DOHH2 (cell line): Measurements from ENCODE around the gene PAPPA.

Experiments
- H3F3A ChIP-seq: fragments of 200-600 bp; sonication (generic), shearing (Covaris generic); 2 replicates; pipeline ENCODE4 v1.6.0; 2016; ENCODE audit warnings: antibody characterized with exemption, mild to moderate bottlenecking; ENCODE audit not compliant: control insufficient read depth, insufficient read depth
- H3K27ac ChIP-seq: fragments of 200-600 bp; sonication (generic); 2 replicates; pipeline ENCODE4 v1.5.1; 2014; ENCODE audit warnings: low read depth, mild to moderate bottlenecking, low read length, moderate library complexity
- H3K27me3 ChIP-seq: fragments of 200-600 bp; sonication (generic); 2 replicates; pipeline ENCODE4 v1.6.1; 2014; ENCODE audit warnings: mild to moderate bottlenecking, low read length, mixed read lengths; ENCODE audit not compliant: control insufficient read depth
- H3K36me3 ChIP-seq: fragments of 200-600 bp; sonication (generic); 2 replicates; pipeline ENCODE4 v1.6.1; 2014; ENCODE audit warnings: mild to moderate bottlenecking, low read length, moderate library complexity, mixed read lengths; ENCODE audit not compliant: control insufficient read depth
- H3K4me1 ChIP-seq: fragments of 200-600 bp; sonication (generic); 2 replicates; pipeline ENCODE4 v1.6.1; 2014; ENCODE audit warnings: mild to moderate bottlenecking, low read length, mixed read lengths; ENCODE audit not compliant: control insufficient read depth
- H3K4me2 ChIP-seq: fragments of 200-600 bp; sonication (generic); 2 replicates; pipeline ENCODE4 v1.6.0; 2014; ENCODE audit warnings: mild to moderate bottlenecking, low read length, moderate library complexity
- H3K4me3 ChIP-seq: fragments of 200-600 bp; sonication (generic); 2 replicates; pipeline ENCODE4 v1.5.1; 2014; ENCODE audit warnings: mild to moderate bottlenecking, low read length, mixed read lengths
- H3K79me2 ChIP-seq: fragments of 200-600 bp; sonication (generic); 2 replicates; pipeline ENCODE4 v1.6.1; 2014; ENCODE audit warnings: mild to moderate bottlenecking, low read length, mixed read lengths; ENCODE audit not compliant: control insufficient read depth
- H3K9me2 ChIP-seq: fragments of 200-600 bp; sonication (generic); replicated peaks from 2 replicates; pipeline ENCODE4 v1.6.1; 2014; ENCODE audit warnings: mild to moderate bottlenecking, low read length, mixed read lengths; ENCODE audit not compliant: control insufficient read depth
- H3K9me3 ChIP-seq: fragments of 200-600 bp; sonication (generic); 2 replicates; pipeline ENCODE4 v1.6.1; 2014; ENCODE audit warnings: antibody characterized with exemption, low read length, mixed read lengths; ENCODE audit not compliant: control insufficient read depth, insufficient read depth
- H4K20me1 ChIP-seq: fragments of 200-600 bp; sonication (generic); 2 replicates; pipeline ENCODE4 v1.6.0; 2014; ENCODE audit warnings: low read depth, mild to moderate bottlenecking, antibody characterized with exemption, low read length, moderate library complexity; ENCODE audit not compliant: control insufficient read depth, insufficient read depth
- EZH2phosphoT487 ChIP-seq: fragments of 200-600 bp; sonication (generic); IDR thresholded peaks from 2 replicates; pipeline ENCODE4 v1.6.1; 2017; ENCODE audit warnings: borderline replicate concordance, mild to moderate bottlenecking, antibody characterized with exemption, low read length, moderate library complexity, mixed read lengths
- TF ChIP-seq, protein P1 (sequence below): fragments of 200-600 bp; sonication (generic); IDR thresholded peaks from one replicate; pipeline ENCODE4 v1.5.1; 2014; ENCODE audit warnings: antibody characterized with exemption, mild to moderate bottlenecking, low read depth, low read length; ENCODE audit not compliant: poor library complexity, severe bottlenecking

PAPPA gene

DNA sequence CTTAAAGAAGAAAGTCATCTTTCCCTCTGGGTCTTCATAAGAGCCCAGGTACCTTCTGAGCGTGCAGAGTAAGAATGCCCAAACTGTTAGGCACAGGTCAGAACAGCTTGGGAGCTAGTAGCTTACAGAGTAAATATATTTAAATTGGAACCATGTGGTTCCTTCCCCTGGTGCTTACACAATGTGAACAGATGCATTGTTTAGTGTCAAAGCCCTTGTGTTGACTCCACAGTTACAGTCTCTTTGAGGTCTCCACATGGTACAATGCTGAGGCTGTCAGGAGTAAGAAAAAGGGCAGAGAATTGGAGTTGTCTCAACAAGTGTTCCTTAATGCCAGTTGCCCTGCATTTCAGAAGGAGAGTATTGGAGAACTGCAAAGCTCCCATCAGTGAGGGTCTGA, 188.5 kb downstream of the PAPPA start:
- Histone ChIP-seq H3F3A (no peaks in the 10 kb centered on the region), H3K9me2 (no peaks in the 10 kb centered on the region), H3K4me2 (no peak overlapping the region), H3K36me3 (no peaks in the 10 kb centered on the region), H3K27me3 (peaks cover 2% of the 10 kb centered on the region; the same call in 1 of the 2 replicates), H4K20me1 (no peaks in the 10 kb centered on the region), H3K79me2 (no peaks in the 10 kb centered on the region), H3K4me3 (no peak overlapping the region), H3K27ac (no peak overlapping the region), H3K4me1 (no peaks in the 10 kb centered on the region), H3K9me3 (no peaks in the 10 kb centered on the region)
- TF ChIP-seq, protein P1, sequence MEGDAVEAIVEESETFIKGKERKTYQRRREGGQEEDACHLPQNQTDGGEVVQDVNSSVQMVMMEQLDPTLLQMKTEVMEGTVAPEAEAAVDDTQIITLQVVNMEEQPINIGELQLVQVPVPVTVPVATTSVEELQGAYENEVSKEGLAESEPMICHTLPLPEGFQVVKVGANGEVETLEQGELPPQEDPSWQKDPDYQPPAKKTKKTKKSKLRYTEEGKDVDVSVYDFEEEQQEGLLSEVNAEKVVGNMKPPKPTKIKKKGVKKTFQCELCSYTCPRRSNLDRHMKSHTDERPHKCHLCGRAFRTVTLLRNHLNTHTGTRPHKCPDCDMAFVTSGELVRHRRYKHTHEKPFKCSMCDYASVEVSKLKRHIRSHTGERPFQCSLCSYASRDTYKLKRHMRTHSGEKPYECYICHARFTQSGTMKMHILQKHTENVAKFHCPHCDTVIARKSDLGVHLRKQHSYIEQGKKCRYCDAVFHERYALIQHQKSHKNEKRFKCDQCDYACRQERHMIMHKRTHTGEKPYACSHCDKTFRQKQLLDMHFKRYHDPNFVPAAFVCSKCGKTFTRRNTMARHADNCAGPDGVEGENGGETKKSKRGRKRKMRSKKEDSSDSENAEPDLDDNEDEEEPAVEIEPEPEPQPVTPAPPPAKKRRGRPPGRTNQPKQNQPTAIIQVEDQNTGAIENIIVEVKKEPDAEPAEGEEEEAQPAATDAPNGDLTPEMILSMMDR = no peak
- no peak for TF ChIP-seq EZH2phosphoT487

DNA sequence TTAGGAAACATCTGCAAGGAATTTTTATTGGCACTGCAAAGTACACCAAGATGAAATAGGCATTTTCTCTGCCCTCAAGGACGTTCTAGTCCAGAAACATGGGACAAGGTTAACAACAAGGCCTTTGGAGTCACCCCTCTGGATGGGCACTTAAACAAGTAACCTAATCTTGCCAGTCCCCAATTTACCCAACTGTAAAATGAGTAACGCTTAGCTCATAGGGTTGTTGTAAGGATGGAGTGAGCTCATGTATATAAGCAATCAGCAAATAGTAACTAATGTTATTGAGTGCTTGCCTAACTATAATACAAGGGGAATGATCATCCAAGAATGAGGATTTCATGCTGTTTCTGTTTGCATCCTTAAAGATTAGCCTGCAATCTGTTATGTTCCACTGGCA, 189.3 kb downstream of the PAPPA start:
- Histone ChIP-seq H3K4me2 (no peak overlapping the region), H3K79me2 (no peaks in the 10 kb centered on the region), H3K27ac (no peak overlapping the region), H3F3A (no peaks in the 10 kb centered on the region), H3K4me1 (no peaks in the 10 kb centered on the region), H3K9me2 (no peaks in the 10 kb centered on the region), H3K27me3 (peaks cover 2% of the 10 kb centered on the region; the same call in 1 of the 2 replicates), H3K9me3 (no peaks in the 10 kb centered on the region), H4K20me1 (no peaks in the 10 kb centered on the region), H3K36me3 (no peaks in the 10 kb centered on the region), H3K4me3 (no peak overlapping the region)
- TF ChIP-seq, protein P1 = no peak
- TF ChIP-seq EZH2phosphoT487 = no peak

DNA sequence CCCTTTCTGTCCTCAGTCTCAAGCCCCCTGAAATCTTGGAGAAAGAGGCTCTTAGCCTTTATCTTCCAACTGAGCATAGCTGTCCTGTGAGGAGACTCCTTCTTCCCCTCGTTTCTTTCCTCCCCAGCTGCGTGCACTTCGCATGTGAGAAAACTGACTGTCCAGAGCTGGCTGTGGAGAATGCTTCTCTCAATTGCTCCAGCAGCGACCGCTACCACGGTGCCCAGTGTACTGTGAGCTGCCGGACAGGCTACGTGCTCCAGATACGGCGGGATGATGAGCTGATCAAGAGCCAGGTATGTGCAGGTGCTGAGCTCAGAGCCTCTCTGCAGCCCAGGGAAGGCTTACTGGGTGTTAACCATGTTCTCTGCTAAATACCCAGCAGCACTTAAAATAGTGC, 190.8 kb downstream of the PAPPA start:
- H3K27me3 ChIP-seq = no peaks in the 10 kb centered on the region
- no peak overlapping the region for H3K27ac ChIP-seq
- H3K9me3 ChIP-seq = no peaks in the 10 kb centered on the region
- no peaks in the 10 kb centered on the region for H3K79me2 ChIP-seq
- no peaks in the 10 kb centered on the region for H3K4me1 ChIP-seq
- no peak overlapping the region for H3K4me3 ChIP-seq
- H3F3A ChIP-seq = no peaks in the 10 kb centered on the region
- TF ChIP-seq EZH2phosphoT487 = no peak
- TF ChIP-seq, protein P1 = no peak
- no peak overlapping the region for H3K4me2 ChIP-seq
- no peaks in the 10 kb centered on the region for H3K36me3 ChIP-seq
- H3K9me2 ChIP-seq = no peaks in the 10 kb centered on the region
- no peaks in the 10 kb centered on the region for H4K20me1 ChIP-seq

DNA sequence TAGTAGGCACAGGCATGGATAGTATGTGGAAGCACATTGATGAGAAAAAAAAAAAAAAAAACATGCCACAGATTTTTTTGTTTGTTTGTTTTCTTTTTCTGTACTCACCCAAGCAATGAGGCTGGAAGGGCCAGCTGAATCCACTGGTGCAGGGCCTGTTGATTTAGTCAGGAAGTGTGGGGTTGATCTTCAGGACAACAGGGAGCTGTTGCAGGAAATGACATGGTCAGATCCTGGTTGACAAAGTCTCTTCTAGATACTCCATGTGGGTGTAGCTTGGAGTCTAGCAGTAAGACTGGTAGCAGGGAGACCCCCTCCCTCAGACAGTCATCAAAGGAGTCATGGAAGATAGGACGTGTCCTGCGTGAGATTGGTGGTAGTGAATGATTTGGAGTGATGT, 191.8 kb downstream of the PAPPA start:
- Histone ChIP-seq H3K27me3 (no peaks in the 10 kb centered on the region), H3F3A (no peaks in the 10 kb centered on the region), H3K79me2 (no peaks in the 10 kb centered on the region), H3K9me3 (no peaks in the 10 kb centered on the region), H3K9me2 (no peaks in the 10 kb centered on the region), H3K36me3 (no peaks in the 10 kb centered on the region), H3K27ac (no peak overlapping the region), H3K4me2 (no peak overlapping the region), H3K4me1 (no peaks in the 10 kb centered on the region), H4K20me1 (no peaks in the 10 kb centered on the region), H3K4me3 (no peak overlapping the region)
- TF ChIP-seq, protein P1 = no peak
- TF ChIP-seq EZH2phosphoT487 = no peak
